Type B pancreatic cell (in vitro differentiated cells): ENCODE measurements around the gene DHX57. TPM values are rescaled to one million over a fixed set of nuclear protein-coding genes. Genes with fewer than 3 reads are reported as not detected.

Source experiments
- DNase-seq: peaks from one replicate; pipeline ENCODE4 v3.0.0; 2021; ENCODE audit warnings: mixed read lengths; ENCODE audit not compliant: unreplicated experiment; ENCODE audit errors: extremely low spot score
- H3K27ac Mint-ChIP-seq: 2 replicates; pipeline ENCODE4 v1.8.0; 2021; ENCODE audit warnings: mild to moderate bottlenecking, mixed read lengths
- H3K27me3 Mint-ChIP-seq: 2 replicates; pipeline ENCODE4 v1.8.0; 2021; ENCODE audit warnings: mixed read lengths
- H3K36me3 Mint-ChIP-seq: 2 replicates; pipeline ENCODE4 v1.8.0; 2021; ENCODE audit warnings: mixed read lengths
- H3K4me1 Mint-ChIP-seq: one replicate; pipeline ENCODE4 v1.8.0; 2021; ENCODE audit warnings: mixed read lengths; ENCODE audit not compliant: unreplicated experiment
- H3K4me3 Mint-ChIP-seq: 2 replicates; pipeline ENCODE4 v1.8.0; 2021; ENCODE audit warnings: mild to moderate bottlenecking, mixed read lengths
- H3K9me3 Mint-ChIP-seq: 2 replicates; pipeline ENCODE4 v1.8.0; 2021; ENCODE audit warnings: mixed read lengths
- CTCF ChIP-seq: fragments of 200-600 bp; sonication (generic); conservative IDR thresholded peaks from 2 replicates; pipeline ENCODE4 v1.5.0; 2021; ENCODE audit warnings: antibody characterized with exemption, mild to moderate bottlenecking
- total RNA-seq: library from RNA; stranded (reverse); gene quantifications from 2 replicates; pipeline ENCODE4 v1.2.1, GENCODE V29; 2021; ENCODE audit warnings: low replicate concordance

Gene DHX57
- total RNA-seq, 1 donor from 2014 or later, result 28.1 TPM

DNA sequence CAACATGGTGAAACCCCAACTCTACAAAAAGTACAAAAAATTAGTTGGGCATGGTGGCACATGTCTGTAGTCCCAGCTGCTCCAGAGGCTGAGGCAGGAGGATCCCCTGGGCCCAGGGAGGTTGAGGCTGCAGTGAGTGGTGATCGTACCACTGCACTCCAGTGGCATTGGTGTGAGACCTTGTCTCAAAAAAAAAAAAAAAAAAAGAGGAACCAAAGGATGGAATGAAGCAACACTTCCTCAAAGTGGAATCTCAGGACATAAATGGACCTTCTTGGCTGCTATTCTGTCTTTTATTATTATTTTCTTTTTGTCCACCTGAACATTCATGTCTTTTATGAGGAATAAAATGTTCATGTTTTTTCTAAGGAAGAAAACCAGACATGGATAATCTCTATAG is 84.0 kb downstream of the DHX57 start:
- Mint-ChIP-seq H3K27ac (no peak overlapping the region), H3K4me3 (no peak overlapping the region), H3K4me1 (no peaks in the 10 kb centered on the region)

DNA sequence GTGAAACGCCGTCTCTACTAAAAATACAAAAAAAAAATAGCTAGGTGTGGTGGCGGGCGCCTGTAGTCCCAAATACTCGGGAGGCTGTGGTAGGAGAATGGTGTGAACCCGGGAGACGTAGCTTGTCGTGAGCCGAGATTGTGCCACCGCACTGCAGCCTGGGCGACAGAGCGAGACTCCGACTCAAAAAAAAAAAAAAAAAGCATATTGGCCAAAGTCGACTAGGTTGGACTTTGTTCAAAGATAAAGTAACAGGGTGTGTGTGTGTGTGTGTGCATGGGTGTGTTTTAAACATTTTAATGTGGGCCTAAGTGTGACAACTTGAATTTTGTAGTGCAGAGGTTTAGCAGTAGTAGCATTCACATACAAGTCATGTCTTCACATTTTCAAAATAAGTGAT is 86.0 kb downstream of the DHX57 start:
- H3K9me3 Mint-ChIP-seq, result no peaks in the 10 kb centered on the region
- H3K27me3 Mint-ChIP-seq, result no peaks in the 10 kb centered on the region
- H3K27ac Mint-ChIP-seq, result no peak overlapping the region
- H3K36me3 Mint-ChIP-seq, result no peaks in the 10 kb centered on the region
- no peak for TF ChIP-seq CTCF
- no peaks in the 10 kb centered on the region for H3K4me1 Mint-ChIP-seq
- H3K4me3 Mint-ChIP-seq, result no peak overlapping the region
- DNase-seq, result no peak

More for the DNA sequence above, 84.0 kb downstream of the DHX57 start:
- Mint-ChIP-seq H3K9me3 (no peaks in the 10 kb centered on the region), H3K27me3 (no peaks in the 10 kb centered on the region), H3K36me3 (no peaks in the 10 kb centered on the region)
- no peak for TF ChIP-seq CTCF
- no peak for DNase-seq

- Mint-ChIP-seq H3K9me3 (no peaks in the 10 kb centered on the region), H3K27ac (no peak overlapping the region), H3K4me3 (no peak overlapping the region), H3K27me3 (no peaks in the 10 kb centered on the region), H3K36me3 (no peaks in the 10 kb centered on the region), H3K4me1 (no peaks in the 10 kb centered on the region)
- no peak for TF ChIP-seq CTCF
- DNase-seq, result no peak
Measured at GRCh38 chr2:38788306-38788705, 87.4 kb downstream of the DHX57 start.

DNA sequence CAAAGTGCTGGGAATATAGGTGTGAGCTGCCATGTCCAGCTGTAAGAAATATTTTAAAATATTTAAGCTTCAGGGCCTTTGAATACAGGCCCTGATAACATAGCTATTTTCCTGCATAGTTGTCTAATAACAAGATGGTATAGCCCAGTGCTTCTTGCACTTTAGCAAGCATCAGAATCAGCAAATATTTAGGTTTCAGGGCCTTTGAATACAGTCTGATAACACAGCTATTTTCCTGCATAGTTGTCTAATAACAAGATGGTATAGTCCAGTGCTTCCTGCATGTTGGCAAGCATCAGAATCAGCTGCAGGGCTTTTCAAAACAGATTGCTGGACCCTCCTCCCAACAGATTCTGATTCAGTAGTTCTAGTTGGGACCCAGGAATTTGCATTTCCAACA is 92.1 kb downstream of the DHX57 start:
- Mint-ChIP-seq H3K27ac (no peak overlapping the region), H3K36me3 (peaks cover 8% of the 10 kb centered on the region), H3K9me3 (no peaks in the 10 kb centered on the region)

GRCh38 chr2:38778687-38779082 is 97.0 kb downstream of the DHX57 start:
- H3K27me3 Mint-ChIP-seq, result peaks cover 21% of the 10 kb centered on the region
- H3K4me1 Mint-ChIP-seq, result peaks cover 4% of the 10 kb centered on the region
- H3K9me3 Mint-ChIP-seq, result no peaks in the 10 kb centered on the region
- H3K36me3 Mint-ChIP-seq, result peaks cover 8% of the 10 kb centered on the region
- DNase-seq, result no peak
- H3K4me3 Mint-ChIP-seq, result peak overlapping the region; percentile 95
- TF ChIP-seq CTCF, result no peak
- peak overlapping the region; percentile 87 for H3K27ac Mint-ChIP-seq

More for the DNA sequence above, 92.1 kb downstream of the DHX57 start:
- no peak overlapping the region for H3K4me3 Mint-ChIP-seq
- no peaks in the 10 kb centered on the region for H3K27me3 Mint-ChIP-seq
- no peak for DNase-seq
- H3K4me1 Mint-ChIP-seq, result no peaks in the 10 kb centered on the region
- TF ChIP-seq CTCF, result no peak

DNA sequence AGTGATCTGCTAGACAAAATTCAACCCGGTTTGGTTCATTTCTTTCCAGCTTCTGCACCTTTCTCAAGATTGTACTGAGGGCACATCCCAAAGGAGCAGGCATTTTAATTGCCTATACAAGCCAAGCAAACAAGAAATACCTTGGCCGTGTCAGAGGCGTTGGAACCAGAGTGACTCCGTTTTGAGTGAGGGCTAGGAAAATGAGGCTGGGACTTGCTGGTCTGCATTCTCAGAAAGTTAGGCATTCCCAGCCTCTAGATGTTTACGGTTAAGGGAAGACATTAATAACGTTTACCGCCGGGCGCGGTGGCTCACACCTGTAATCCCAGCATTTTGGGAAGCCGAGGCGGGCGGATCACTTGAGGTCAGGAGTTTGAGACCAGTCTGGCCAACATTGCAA is 99.2 kb downstream of the DHX57 start:
- Mint-ChIP-seq H3K27ac (peak overlapping the region; percentile 49), H3K4me3 (peak overlapping the region; percentile 82)
- no peak for TF ChIP-seq CTCF

More for the DNA sequence above, 99.2 kb downstream of the DHX57 start:
- DNase-seq, result no peak
- peaks cover 3% of the 10 kb centered on the region for H3K36me3 Mint-ChIP-seq
- peaks cover 21% of the 10 kb centered on the region for H3K27me3 Mint-ChIP-seq
- H3K4me1 Mint-ChIP-seq, result peaks cover 4% of the 10 kb centered on the region
- no peaks in the 10 kb centered on the region for H3K9me3 Mint-ChIP-seq
